MM.1S (cell line): ENCODE measurements around the gene HAPLN2.
A peak's percentile ranks its signal among the peaks of the same experiment; 100 is the strongest.

Experiments used
- DNase-seq: peaks from one replicate; pipeline ENCODE4 v3.0.0-alpha.2; 2015
- H2AFZ ChIP-seq: fragments of 300-600 bp; sonication (generic); 2 replicates; pipeline ENCODE4 v1.6.0; 2016; ENCODE audit warnings: antibody characterized with exemption, low read length
- H3F3A ChIP-seq: fragments of 300-600 bp; sonication (generic); 2 replicates; pipeline ENCODE4 v1.6.1; 2016; ENCODE audit warnings: mild to moderate bottlenecking, antibody characterized with exemption, low read length, moderate library complexity, mixed read lengths; ENCODE audit not compliant: insufficient read depth
- H3K27ac ChIP-seq: fragments of 300-600 bp; sonication (generic); 2 replicates; pipeline ENCODE4 v1.5.1; 2016; ENCODE audit warnings: mild to moderate bottlenecking, low read length
- H3K27me3 ChIP-seq: fragments of 300-600 bp; sonication (generic); replicated peaks from 2 replicates; pipeline ENCODE4 v1.6.0; 2016; ENCODE audit warnings: low read length; ENCODE audit not compliant: insufficient read depth
- H3K36me3 ChIP-seq: fragments of 300-600 bp; sonication (generic); replicated peaks from 2 replicates; pipeline ENCODE4 v1.6.1; 2016; ENCODE audit warnings: mild to moderate bottlenecking, low read length, mixed read lengths; ENCODE audit not compliant: insufficient read depth
- H3K4me1 ChIP-seq: fragments of 300-600 bp; sonication (generic); 2 replicates; pipeline ENCODE4 v1.6.1; 2016; ENCODE audit warnings: low read length, mixed read lengths
- H3K4me2 ChIP-seq: fragments of 300-600 bp; sonication (generic); 2 replicates; pipeline ENCODE4 v1.6.0; 2016; ENCODE audit warnings: low read depth, low read length
- H3K4me3 ChIP-seq: fragments of 300-600 bp; sonication (generic); 2 replicates; pipeline ENCODE4 v1.5.1; 2016; ENCODE audit warnings: low read length, mixed read lengths
- H3K79me2 ChIP-seq: fragments of 300-600 bp; sonication (generic); 2 replicates; pipeline ENCODE4 v1.6.1; 2016; ENCODE audit warnings: mixed run types, low read length, mixed read lengths
- H3K9ac ChIP-seq: fragments of 300-600 bp; sonication (generic); 2 replicates; pipeline ENCODE4 v1.6.1; 2016; ENCODE audit warnings: low read length, mixed read lengths
- H3K9me2 ChIP-seq: fragments of 300-600 bp; sonication (generic); replicated peaks from 2 replicates; pipeline ENCODE4 v1.6.1; 2016; ENCODE audit warnings: mild to moderate bottlenecking, low read length, mixed read lengths; ENCODE audit not compliant: insufficient read depth
- H3K9me3 ChIP-seq: fragments of 300-600 bp; sonication (generic); replicated peaks from 2 replicates; pipeline ENCODE4 v1.6.1; 2016; ENCODE audit warnings: mild to moderate bottlenecking, low read length, mixed read lengths; ENCODE audit not compliant: insufficient read depth
- H4K20me1 ChIP-seq: fragments of 300-600 bp; sonication (generic); 2 replicates; pipeline ENCODE4 v1.6.1; 2016; ENCODE audit warnings: mild to moderate bottlenecking, low read length, moderate library complexity, mixed read lengths; ENCODE audit not compliant: insufficient read depth
- EZH2 ChIP-seq: fragments of 300-600 bp; sonication (generic); optimal IDR thresholded peaks from 2 replicates; pipeline ENCODE3; 2017; ENCODE audit warnings: low read depth, mild to moderate bottlenecking, antibody characterized with exemption, low read length, mixed read lengths
- EZH2phosphoT487 ChIP-seq: fragments of 300-600 bp; sonication (generic); IDR thresholded peaks from 2 replicates; pipeline ENCODE4 v1.6.1; 2018; ENCODE audit warnings: antibody characterized with exemption, low read length
- TF ChIP-seq, protein P1 (sequence below): fragments of 300-600 bp; sonication (generic); IDR thresholded peaks from 2 replicates; pipeline ENCODE4 v1.5.1; 2016; ENCODE audit warnings: antibody characterized with exemption, low read length, mixed read lengths

The HAPLN2 gene

DNA sequence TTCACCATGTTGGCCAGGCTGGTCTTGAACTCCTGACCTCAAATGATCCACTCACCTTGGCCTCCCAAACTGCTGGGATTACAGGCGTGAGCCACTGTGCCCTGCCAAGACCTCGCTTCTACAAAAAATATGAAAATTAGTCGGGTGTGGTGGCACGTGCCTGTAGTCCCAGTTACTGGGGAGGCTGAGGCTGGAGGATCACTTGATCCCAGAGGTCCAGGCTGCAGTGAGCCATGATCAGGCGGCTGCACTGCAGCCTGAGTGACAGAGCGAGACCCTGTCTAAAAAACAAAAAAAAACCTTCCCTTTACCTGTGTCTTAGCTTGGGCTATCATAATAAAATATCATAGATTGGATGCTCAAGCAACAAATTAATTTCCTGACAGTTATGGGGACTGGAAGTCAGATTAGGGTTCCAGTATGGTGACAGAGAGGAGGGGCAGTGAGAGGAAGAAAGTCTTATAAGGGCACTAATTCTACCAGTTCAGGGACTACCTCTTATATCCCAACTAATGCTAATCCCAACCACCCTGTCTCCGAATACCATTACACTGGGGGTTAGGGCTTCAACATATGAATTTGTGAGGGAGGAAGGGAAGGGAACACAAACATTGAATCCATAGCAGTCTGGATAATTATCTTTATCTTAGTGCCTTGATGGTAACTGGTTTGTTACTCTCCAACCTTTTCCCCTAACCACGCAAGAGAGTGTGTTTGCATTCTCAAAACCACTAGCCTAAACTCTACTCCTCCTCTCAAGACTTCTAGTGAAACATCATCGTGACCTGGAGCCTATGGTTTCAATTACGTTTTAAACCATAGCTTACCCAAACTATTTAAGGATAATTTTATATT lies 28.7 kb upstream of the HAPLN2 start:
- no peaks in the 10 kb centered on the region for H3K9me2 ChIP-seq
- H4K20me1 ChIP-seq: no peaks in the 10 kb centered on the region
- peak overlapping the region; percentile 37; the same call in 1 of the 2 replicates for H3K27ac ChIP-seq
- TF ChIP-seq EZH2phosphoT487 (no peak), EZH2 (no peak)
- TF ChIP-seq, protein P1, sequence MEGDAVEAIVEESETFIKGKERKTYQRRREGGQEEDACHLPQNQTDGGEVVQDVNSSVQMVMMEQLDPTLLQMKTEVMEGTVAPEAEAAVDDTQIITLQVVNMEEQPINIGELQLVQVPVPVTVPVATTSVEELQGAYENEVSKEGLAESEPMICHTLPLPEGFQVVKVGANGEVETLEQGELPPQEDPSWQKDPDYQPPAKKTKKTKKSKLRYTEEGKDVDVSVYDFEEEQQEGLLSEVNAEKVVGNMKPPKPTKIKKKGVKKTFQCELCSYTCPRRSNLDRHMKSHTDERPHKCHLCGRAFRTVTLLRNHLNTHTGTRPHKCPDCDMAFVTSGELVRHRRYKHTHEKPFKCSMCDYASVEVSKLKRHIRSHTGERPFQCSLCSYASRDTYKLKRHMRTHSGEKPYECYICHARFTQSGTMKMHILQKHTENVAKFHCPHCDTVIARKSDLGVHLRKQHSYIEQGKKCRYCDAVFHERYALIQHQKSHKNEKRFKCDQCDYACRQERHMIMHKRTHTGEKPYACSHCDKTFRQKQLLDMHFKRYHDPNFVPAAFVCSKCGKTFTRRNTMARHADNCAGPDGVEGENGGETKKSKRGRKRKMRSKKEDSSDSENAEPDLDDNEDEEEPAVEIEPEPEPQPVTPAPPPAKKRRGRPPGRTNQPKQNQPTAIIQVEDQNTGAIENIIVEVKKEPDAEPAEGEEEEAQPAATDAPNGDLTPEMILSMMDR: no peak
- H3K4me3 ChIP-seq: peak overlapping the region; percentile 94
- peaks cover 3% of the 10 kb centered on the region; the same call in 1 of the 2 replicates for H3K36me3 ChIP-seq
- H2AFZ ChIP-seq: peak overlapping the region; percentile 85
- peaks cover 22% of the 10 kb centered on the region for H3K79me2 ChIP-seq
- no peaks in the 10 kb centered on the region for H3K9me3 ChIP-seq
- no peaks in the 10 kb centered on the region for H3K27me3 ChIP-seq
- peaks cover 33% of the 10 kb centered on the region for H3F3A ChIP-seq
- no peak for DNase-seq
- peak overlapping the region; percentile 86; the same call in 1 of the 2 replicates for H3K9ac ChIP-seq
- peak overlapping the region; percentile 91 for H3K4me2 ChIP-seq
- H3K4me1 ChIP-seq: peaks cover 20% of the 10 kb centered on the region

DNA sequence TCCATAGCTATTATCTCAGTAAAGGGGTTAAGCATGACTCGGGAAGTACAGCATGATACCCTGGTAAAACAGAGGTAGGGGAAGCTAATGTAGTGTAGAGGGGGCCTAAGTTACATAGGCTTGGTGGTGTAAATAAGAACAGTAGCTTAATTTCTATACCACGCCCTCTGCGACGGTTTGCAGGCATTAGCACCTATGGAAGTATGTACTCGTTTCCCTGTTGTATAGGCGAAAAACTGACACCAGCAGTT lies 28.1 kb upstream of the HAPLN2 start:
- TF ChIP-seq EZH2phosphoT487 (no peak), EZH2 (no peak)
- TF ChIP-seq, protein P1: no peak
- Histone ChIP-seq H3K4me3 (peak overlapping the region; percentile 94), H4K20me1 (no peaks in the 10 kb centered on the region), H3F3A (peaks cover 35% of the 10 kb centered on the region), H3K9me2 (no peaks in the 10 kb centered on the region), H3K27me3 (no peaks in the 10 kb centered on the region), H3K4me1 (peaks cover 20% of the 10 kb centered on the region), H3K9ac (peak overlapping the region; percentile 86; the same call in 1 of the 2 replicates), H2AFZ (peak overlapping the region; percentile 85), H3K27ac (peak overlapping the region; percentile 37; the same call in 1 of the 2 replicates), H3K79me2 (peaks cover 22% of the 10 kb centered on the region), H3K9me3 (no peaks in the 10 kb centered on the region), H3K4me2 (peak overlapping the region; percentile 91), H3K36me3 (peaks cover 3% of the 10 kb centered on the region; the same call in 1 of the 2 replicates)
- peak; percentile 55 for DNase-seq

DNA sequence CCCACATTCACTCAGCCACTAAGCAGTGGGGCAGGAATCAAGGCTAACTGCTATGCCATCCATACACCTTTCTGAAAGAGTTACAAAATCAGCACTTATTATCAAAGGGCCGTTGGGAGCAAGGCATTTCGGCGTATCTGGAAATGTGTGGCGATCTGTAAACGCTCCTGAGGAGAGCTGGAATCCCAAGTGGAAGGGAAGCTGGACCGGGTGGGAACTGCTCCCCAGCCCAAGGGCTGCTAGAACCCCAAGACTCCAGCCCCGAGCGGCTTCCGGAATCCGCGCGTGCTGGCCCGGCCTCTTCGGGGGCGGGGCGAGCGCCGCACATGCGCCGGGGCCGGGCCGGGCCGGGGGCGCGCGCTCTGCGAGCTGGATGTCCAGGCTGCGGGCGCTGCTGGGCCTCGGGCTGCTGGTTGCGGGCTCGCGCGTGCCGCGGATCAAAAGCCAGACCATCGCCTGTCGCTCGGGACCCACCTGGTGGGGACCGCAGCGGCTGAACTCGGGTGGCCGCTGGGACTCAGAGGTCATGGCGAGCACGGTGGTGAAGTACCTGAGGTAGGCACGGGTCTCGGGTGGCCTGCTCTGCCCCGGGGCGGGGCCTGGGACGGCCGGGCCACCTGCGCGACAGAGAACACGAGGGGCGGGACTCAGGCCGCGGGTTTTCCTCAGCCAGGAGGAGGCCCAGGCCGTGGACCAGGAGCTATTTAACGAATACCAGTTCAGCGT lies 27.6 kb upstream of the HAPLN2 start, which contains the start of gene NAXE:
TSS of gene NAXE (plus strand) at position 345 of the 726 bp plus-strand sequence. CDS start at position 374, 29 bp downstream.
- peak within 1 kb of the TSS; percentile 86 for H3K9ac ChIP-seq
- peaks cover 27% of the 10 kb centered on the region for H3K79me2 ChIP-seq
- peaks cover 35% of the 10 kb centered on the region for H3F3A ChIP-seq
- H3K36me3 ChIP-seq: peaks cover 3% of the 10 kb centered on the region; the same call in 1 of the 2 replicates
- peak within 1 kb of the TSS; percentile 87 for H2AFZ ChIP-seq
- H3K27ac ChIP-seq: peak within 1 kb of the TSS; percentile 37; the same call in 1 of the 2 replicates
- no peak for TF ChIP-seq EZH2phosphoT487
- TF ChIP-seq, protein P1: no peak
- TF ChIP-seq EZH2: no peak
- DNase-seq: peak; percentile 88
- H3K4me1 ChIP-seq: peaks cover 20% of the 10 kb centered on the region
- peak within 1 kb of the TSS; percentile 94 for H3K4me3 ChIP-seq
- H3K27me3 ChIP-seq: no peaks in the 10 kb centered on the region
- no peaks in the 10 kb centered on the region for H3K9me3 ChIP-seq
- H3K9me2 ChIP-seq: no peaks in the 10 kb centered on the region
- peak within 1 kb of the TSS; percentile 91 for H3K4me2 ChIP-seq
- H4K20me1 ChIP-seq: no peaks in the 10 kb centered on the region
